HG03025 (cell line): ENCODE measurements around the gene TET3.
"Not testable (repeated sequence)": the region's sequence is repeated elsewhere in the genome, so short reads cannot be mapped to it uniquely, and the experiment has no call there.

Source experiments
- ATAC-seq: cut with Tn5 transposase; IDR thresholded peaks from one replicate; pipeline ENCODE4 v1.9.1; 2021; ENCODE audit warnings: mild to moderate bottlenecking, moderate library complexity; ENCODE audit not compliant: unreplicated experiment, low FRiP score

The TET3 gene

DNA sequence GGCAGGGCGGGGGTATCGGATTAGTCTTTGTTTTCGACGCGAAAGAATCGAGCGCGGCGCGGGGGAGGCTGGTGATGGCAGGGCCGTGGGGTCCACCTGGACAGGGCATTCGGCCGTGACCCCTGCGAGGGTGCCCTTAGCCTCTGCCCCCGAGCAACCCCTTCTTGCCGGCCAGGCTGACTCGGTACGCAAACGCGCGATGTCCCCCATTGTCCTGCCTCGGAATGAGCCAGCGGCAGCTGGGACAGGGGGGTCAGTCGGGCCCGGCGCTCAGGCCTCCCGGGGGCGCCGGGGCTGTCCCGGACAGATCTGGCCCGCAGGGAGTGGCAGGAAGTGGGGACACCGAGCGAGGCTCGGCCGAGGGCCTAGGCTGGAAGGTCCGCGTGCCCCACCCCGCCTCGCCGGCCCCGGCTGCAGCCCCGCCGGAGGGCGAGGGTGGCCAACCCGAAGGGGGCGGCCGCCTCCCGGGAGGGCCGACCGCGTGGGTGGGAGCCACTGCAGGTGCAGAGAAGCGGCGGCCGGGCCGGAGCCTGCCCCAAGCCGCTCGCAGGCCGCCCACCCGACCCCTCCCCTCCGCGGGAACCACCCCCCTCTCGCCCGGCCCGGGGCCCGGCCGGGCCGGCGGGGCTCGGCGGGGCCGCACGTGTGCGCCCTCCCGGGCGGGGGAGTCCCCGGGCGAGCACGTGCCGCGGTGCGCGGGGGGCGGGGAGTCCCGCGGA, at the start of gene TET3:
Gene TET3, plus strand, starts transcription at position 708 of the 719 bp plus-strand sequence. CDS start 1,494 bp downstream, outside the sequence.
- no peak for ATAC-seq

DNA sequence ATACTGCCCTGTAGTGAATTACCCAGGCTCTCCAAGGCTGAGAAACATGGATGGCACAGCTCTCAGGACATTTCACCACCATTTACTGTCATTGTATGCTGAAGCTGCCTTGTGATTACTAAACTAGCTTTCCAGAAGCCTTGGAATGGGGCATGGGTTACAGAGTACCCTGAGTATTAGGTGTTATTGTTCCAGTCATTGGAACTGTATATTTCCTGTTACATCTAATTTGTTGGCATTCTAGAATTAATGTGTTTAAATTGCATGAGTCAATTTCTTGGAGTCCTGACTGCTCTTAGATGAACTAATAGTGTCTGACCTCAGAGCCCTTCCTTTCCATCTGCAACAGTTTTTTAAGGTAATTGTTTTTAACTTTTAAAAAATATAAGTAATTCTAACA, 49.1 kb upstream of the TET3 start:
- ATAC-seq = no peak

DNA sequence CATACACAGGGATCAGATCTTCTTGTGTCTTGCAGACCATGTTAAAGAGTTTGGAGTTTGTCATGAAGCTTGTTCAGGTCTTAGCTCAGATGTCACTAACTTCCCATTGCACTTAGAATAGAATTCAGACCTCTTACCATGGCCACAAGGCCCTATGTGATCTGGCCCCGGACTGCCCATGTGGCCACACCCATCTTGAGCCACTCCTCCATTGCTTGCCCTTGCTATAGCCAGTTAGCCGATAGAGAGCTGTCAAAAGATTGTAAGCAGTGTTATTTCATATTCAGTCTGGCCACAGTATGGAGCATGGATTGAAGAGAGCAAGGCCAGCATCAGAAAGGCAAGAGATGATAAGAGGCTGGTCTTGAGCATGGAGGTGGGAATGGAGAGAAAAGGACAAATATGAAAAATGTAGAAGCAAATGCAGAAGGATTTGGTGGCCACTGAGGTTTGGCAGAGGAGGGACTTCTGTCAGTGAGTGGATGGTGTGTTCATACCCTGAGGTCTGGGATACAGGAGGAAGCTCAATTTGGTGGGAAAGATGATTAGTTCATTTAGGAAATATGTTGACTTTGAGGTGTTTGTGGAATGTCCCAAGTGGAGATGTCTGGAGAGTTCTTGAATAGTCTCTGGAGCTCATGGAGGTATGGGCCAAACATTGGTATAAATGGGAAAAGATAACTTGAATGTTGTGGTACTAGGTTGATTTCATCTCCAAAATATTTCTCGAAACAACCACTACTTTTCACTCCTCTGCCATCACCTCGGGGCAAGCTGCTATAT, 47.4 kb upstream of the TET3 start:
- no peak for ATAC-seq

DNA sequence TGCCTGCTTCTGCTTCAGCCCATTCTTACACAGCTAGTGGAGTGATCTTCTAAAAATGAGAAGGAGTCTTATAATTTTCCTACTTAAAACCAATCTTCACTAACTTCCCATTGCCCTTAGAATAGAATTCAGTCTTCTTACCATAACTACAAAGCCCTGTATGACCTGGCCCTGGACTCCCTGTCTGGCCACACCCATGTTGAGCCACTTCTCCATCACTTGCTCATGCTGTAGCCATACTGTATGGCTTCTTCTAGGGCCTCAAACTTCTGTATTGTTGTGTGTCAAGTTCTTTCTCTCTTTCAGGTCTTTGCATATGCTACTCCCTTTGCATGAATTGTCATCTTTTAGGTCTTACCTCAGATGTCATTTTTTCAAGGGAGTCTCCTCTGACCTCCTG, 46.8 kb upstream of the TET3 start:
- ATAC-seq = no peak

DNA sequence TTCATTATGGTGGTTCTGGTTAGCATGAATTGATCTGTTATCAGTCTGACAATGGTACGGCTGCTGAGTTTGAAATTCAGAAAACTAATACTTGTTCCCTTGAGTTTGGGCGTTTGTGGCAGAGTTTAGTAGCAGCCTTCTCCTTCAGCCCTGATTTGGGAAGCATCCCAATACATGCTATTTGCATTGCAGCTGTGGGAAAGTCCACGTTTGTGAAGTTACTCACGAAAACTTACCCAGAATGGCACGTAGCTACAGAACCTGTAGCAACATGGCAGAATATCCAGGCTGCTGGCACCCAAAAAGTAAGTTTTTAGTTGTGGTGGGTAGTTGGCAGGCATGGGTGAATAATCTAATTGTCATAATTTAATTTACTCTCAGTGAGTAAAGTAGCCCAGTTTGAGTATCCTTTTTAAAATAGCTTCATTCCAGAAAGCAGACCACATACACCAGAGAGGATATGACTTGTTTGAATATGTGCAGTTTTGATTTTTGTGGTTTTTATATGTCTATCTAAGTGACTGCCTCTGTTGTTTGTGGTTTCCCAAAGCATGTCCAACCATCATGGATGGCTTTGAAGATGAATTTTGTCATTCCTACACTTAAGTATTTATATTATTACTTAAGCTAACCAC, 45.9 kb upstream of the TET3 start:
- no peak for ATAC-seq

DNA sequence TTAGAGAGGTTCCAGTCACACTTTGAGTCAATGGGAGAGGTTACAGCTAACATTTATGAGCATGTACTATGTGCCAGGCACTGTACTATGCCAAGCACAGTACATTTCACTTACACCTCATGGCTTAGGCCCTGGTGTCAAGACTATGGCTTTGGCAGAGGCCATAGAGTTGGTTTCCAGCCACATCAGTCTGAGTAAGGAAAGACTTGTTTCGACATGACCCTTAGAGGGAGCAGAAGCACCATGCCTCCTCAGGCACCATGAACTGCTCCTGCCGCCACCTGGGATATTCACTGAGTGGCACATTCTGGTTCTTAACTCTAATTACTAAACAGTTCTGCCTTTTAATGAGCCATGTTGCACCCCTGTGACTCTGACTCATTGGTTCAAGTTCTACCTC, 45.3 kb upstream of the TET3 start:
- ATAC-seq = no peak

DNA sequence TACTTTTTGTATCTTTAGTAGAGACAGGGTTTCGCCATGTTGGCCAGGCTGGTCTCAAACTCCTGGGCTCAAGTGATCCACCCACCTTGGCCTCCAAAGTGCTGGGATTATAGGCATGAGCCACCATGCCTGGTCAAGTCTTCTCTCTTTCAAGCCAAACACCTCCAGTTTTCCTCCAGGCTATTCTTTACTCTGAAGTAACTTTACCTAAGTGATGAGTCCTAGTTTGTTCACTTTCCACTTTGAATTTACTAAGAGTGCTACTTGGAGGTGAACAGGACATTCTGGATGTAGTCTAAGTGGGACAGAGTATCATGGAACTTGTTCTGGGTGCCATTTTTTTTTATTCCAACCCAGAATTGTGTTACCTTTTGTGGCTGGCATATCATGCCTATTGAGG, 44.6 kb upstream of the TET3 start:
- ATAC-seq = not testable (repeated sequence)

DNA sequence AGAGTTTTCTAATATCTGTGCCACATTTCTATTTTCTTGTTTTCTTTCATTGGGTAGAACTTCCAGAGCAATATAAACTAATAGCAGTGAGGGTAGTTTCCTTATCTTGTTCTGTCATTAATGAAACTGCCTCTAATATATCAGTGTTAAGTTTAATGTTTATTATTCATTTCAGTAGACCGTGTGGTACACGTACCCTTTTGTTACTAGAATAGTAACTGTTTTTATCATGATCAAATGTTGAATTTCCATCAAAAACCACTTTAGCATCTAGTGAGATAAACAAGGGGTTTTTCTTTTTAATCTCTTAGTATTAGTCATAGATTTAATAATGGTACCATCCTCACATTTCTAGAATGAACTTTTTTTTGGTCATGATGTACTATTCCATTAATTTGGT, 42.0 kb upstream of the TET3 start:
- no peak for ATAC-seq

DNA sequence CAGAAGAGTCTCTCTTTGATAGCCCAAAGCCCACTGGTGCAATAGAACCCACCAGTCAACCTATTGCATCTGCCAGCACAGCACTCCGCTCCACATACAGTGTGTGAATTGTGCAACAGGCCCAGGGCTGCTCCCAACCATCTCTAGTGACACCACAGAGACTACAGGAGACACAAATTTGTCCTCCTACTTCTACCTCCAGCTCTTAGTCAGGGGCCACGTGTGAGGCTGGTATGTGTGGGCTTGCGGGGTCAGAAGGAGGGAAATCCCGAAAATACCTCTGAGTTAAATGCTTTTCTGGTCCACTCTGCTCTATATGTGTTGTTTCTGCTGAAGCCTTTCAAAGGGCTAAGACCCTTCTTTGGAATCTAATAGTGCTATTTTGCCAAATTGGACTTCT, 40.0 kb upstream of the TET3 start:
- ATAC-seq = no peak

DNA sequence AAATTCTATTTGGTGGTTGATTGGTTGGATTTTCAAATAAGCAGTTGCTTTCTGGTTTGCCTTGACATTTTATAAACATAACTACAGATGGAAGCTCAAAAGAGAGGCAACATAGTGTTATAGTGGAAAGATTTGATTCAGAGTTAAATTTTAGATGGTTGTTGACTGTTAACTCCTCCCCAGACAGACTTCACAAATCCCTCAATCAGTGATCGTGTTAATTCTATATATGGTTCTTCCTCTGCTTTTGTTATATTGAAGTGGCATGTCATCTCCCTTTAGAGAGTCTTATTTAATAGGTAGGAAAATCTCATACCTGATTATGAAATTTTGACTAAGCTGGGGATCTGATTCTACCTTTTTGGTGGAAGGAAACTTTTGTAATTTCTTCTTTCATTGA, 38.5 kb upstream of the TET3 start:
- ATAC-seq = no peak

DNA sequence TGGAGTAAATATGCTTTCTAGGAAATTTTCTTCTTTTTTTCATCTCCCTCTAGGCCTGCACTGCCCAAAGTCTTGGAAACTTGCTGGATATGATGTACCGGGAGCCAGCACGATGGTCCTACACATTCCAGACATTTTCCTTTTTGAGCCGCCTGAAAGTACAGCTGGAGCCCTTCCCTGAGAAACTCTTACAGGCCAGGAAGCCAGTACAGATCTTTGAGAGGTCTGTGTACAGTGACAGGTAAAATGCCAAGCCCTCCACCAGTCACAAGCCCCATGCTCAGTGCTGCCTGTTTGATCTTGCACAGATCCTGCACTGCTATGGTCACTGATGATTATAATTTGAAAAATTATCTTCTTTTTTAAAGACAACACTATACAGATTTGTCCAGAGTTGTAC, 38.0 kb upstream of the TET3 start:
- ATAC-seq = no peak

DNA sequence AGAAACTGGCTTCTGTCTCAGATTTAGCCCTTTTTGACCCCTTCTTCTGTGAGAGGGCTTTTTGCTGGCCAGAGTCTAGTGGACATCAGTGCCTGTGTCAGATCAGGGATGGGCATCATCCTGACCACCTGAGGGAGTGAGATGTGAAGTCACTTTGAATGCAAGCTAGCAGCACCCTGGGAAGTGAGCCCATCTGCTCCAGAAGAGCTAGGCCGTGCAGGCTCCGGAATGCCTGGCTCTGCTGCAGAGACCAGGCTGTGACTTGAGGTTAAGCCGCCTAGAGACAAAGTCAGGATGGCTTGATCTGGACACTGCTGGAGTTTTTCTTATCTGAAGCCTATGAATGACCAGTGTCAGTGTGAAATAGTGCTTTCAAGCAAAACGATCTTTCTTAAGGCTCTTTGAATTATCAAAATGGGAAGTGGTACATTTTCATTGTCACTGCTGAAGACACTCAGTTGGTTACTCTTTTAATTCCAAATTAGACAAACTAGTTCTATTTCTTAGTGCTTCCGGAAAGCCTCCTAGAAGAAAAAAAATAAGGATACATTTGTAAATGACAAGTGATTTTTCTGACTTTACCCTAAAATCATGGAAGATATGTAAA, 37.2 kb upstream of the TET3 start:
- no peak for ATAC-seq

DNA sequence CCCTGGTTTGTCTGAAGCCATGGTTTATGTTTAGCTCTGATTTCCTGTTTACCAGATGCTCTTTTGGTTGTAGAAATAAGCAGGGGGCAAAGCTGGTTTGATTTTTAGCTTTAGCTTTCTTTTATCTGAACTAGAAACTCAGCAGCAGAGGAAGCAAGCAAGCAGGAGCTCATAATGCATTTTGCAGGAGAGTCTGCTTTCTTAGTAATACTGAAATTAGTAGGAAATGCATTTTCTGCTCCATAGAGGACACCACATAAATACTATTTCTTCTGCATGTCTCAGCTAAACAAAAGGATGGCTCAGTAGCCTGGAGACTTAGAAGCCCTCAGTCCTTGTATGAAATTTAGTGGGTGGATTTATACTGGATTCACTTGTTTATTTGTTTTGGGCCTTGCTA, 34.9 kb upstream of the TET3 start:
- ATAC-seq = no peak

DNA sequence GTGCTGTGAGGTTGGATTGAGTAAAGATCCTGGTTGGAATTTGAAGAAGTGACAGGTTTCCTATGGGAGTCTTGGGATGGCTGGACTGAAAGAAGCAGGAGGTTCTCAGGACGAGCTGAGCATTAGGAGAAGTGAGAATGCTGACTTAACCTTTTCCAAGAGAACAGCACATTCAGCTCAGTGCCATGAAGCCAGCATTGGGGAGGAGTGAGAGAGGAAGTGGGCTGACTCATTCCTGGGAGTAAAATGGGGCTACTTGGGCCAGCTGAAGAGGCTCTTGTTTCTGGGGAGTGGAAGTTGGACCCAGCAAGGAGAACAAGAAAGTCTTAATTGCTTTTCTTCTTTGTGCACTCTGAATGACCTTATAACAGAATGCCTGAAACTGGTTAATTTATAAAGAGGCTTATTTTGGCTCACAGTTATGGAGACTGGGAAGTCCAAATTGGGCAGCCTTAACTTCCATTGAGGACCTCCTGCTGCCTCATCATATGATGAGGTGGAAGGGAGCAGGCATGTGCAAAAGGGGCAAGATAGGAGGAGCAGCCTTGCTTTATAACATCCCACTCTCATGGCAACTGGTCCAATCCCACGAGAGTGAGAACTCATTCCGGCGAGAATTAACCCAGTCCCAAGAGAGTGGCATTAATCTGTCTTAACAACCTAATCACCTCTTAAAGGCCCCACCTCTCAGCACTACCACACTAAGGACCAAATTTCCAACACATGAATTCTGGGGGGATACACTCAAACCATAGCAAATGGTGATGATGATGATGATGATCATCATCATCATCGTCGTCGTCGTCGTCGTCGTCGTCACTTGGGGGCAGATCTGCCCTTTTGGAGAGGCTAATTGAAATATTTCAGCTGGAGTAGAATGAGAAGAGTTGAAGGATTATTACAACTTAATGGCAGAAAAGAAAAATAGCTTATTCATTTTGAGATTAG, 31.9 kb upstream of the TET3 start:
- ATAC-seq = no peak

DNA sequence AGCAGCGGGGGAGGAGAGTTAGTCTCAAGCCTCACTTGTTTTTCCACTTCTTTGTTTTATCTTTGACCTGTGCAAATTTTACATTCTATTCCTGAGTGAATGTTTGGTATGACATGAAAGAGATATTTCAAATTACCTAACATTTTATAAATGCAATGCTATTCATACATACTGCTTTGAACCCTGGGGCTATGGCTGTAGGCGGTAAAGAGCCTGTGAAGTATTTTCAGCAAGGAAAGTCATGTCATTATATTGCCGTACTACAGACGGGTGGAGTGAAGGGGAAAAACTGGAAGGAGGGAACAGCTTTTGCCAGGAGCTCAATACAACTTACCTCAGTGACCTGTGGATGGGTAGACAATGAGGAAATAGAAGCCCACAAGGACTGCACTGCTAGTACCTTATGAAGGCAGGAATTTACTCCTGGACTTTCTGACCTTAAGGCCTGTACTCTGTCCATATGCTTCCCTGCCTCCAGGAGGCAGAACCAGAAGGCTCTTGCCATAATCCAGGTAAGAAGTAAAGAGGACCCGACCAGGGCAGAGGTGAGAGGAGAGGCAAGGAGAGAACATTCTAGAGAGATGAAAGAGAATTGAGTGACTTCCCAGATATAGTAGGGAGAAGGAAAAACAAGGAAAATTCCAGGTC, 28.4 kb upstream of the TET3 start:
- ATAC-seq = no peak

DNA sequence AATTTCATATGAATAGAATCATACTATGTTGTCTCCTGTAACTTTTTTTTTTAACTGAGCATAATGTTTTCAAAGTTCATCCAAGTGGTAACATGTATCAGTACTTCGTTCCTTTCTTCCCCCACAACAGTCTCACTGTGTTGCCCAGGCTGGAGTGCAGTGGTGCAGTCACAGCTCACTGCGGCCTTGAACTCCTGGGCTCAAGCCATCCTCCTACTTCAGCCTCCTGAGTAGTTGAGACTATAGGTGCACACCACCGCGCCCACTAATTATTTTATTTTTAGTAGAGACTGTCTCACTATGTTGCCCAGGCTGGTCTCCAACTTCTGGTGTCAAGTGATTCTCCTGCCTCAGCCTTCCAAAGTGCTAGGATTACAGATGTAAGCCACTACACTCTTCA, 23.4 kb upstream of the TET3 start:
- ATAC-seq = no peak

DNA sequence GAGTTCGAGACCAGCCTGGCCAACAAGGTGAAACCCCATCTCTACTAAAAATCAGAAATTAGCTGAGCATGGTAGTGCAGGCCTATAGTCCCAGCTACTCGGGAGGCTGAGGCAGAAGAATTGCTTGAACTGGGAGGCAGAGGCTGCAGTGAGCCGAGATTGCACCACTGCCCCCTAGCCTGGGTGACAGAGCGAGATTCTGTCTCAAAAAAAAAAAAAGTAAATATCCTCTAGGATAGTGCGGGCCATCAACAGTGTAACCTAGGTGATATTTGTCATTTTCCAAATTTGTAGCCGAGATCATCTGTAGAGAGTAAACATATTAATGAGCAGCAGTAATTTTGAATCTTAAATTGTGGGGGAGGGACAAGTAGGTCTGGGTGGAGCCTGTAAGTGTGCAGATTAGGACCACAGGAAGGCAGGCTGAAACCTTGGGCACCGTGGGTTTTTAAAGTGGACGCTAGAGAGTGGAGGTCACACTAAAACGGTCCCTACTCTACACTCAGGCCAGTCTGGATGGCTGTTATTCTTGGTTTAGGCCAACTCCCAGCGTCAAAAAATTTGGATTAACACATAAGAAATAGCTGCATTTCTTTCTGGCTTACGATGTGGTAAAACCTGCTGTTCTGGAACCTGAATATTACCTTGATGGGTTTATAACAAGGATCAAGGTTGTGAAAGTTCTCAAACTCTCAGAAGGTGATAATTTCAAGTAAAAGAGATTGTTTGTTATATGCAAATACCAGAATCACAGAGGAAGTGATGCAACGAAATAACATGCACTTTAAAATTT, 22.7 kb upstream of the TET3 start:
- ATAC-seq = no peak

DNA sequence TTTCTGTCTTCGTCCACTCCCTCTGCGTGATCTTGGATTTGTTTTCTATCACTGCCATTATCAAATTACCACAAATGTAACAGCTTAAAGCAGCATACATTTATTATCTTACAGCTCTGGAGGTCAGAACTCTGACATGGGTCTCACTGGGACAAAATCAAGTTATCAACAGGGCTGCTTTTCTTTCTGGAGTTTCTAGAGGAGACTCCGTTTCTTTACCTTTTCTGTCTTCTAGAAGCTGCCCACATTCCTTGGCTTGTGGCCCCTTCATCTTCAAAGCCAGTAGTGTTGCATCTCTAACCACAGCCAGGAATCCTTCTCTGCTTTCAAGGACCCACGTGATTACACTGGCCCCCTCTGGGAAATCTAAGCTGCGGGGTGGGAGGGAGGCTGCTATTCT, 21.9 kb upstream of the TET3 start:
- no peak for ATAC-seq
